Measurements from ENCODE around the gene HTRA2. TPM values are rescaled to one million over a fixed set of nuclear protein-coding genes. Genes with fewer than 3 reads are reported as not detected.

The HTRA2 gene
- total and polyA plus RNA-seq, 12 donors = 21.2 to 41.0 (median 25.6) TPM

DNA sequence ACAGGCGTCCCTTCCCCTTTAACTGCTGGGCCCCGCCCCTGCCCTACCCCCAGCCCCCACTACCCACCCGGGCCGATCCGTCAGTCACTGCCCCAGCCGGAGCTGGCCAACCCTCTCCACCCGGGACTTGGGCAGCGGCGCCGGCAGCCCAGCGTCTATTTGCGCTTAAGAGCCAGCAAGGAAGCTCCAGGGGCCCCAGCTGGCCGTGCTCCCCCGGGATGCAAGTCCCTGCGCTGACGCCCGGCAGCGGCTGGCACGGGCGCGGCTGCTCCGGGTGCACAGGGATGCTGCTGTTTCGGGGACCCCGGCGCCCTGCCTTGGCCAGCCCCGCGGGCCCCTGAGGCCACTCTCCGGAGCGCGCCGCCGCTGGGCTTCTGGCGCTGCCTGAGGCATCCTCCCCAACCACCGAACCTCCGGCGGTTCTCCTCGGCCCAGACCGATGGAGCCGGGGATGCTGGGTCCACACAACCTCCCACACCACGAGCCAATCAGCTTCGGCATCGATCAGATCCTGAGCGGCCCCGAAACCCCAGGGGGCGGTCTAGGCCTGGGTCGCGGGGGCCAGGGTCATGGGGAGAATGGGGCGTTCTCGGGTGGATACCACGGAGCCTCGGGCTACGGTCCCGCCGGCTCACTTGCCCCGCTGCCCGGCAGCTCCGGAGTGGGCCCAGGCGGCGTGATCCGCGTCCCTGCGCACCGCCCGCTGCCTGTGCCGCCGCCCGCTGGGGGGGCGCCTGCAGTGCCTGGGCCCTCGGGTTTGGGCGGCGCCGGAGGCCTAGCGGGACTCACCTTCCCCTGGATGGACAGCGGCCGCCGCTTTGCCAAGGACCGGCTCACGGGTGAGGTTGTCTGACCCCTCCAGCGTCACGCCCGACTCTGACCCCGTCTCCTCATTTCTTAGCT, 15.1 kb upstream of the HTRA2 start, which contains the start of gene TLX2:
Gene TLX2, plus strand, starts transcription at position 83 of the 903 bp plus-strand sequence. Its CDS starts 357 bp downstream, at position 440.
- Histone ChIP-seq H3K4me3 (peak within 1 kb of the TSS in 3 of 10 donors; percentile 14 to 51 (median 24)), H3K27ac (no peak within 1 kb of the TSS), H3K4me1 (peaks cover 8 to 34% (median 29%) of the 10 kb centered on the region in 9 donors), H3K36me3 (no peaks in the 10 kb centered on the region), H3K9me3 (no peaks in the 10 kb centered on the region), H3K27me3 (peaks cover 51 to 100% (median 100%) of the 10 kb centered on the region in 7 donors)
- TF ChIP-seq, protein P1, sequence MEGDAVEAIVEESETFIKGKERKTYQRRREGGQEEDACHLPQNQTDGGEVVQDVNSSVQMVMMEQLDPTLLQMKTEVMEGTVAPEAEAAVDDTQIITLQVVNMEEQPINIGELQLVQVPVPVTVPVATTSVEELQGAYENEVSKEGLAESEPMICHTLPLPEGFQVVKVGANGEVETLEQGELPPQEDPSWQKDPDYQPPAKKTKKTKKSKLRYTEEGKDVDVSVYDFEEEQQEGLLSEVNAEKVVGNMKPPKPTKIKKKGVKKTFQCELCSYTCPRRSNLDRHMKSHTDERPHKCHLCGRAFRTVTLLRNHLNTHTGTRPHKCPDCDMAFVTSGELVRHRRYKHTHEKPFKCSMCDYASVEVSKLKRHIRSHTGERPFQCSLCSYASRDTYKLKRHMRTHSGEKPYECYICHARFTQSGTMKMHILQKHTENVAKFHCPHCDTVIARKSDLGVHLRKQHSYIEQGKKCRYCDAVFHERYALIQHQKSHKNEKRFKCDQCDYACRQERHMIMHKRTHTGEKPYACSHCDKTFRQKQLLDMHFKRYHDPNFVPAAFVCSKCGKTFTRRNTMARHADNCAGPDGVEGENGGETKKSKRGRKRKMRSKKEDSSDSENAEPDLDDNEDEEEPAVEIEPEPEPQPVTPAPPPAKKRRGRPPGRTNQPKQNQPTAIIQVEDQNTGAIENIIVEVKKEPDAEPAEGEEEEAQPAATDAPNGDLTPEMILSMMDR (IDR thresholded peaks at IDR 0.05) = no peak
- intact Hi-C loops (cut with DNase I) = no loop called here
- peak in 1 of 8 donors; percentile 5 for ATAC-seq
- WGBS, 2 donors = 2 to 4% methylated on average over 67 to 82 of the region's 82 CpGs
- DNase-seq = no peak

DNA sequence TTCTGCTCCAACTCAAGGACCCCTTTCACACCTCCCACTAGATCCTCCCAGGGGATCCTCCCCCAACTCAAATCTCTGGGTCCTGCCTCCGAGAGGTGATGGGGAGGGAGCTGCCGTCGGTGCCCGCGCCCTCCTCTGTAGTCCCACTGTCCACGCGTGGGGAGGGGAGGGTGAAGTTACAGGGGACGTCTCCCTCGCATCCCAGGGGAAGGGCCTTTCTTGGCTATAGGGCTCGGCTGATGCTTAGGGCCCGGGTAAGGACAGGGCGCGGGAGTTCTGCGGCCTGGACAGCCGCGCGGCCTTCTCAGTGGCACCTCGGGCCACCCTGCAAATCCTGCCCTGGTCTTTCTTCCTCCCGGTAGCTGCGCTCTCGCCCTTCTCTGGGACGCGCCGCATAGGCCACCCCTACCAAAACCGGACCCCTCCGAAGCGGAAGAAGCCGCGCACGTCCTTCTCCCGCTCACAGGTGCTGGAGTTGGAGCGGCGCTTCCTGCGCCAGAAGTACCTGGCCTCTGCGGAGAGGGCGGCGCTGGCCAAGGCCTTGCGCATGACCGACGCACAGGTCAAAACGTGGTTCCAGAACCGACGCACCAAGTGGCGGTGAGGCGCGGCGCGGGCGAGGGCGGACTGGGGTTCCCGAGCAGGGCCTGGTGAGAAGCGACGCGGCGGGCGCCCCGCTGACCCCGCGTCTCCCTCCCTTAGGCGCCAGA, 14.3 kb upstream of the HTRA2 start:
- H3K36me3 ChIP-seq = no peaks in the 10 kb centered on the region
- H3K27me3 ChIP-seq = peaks cover 51 to 100% (median 100%) of the 10 kb centered on the region in 7 donors
- no peaks in the 10 kb centered on the region for H3K9me3 ChIP-seq
- WGBS, 2 donors = 4 to 6% methylated on average over 60 of the region's 60 CpGs
- H3K4me3 ChIP-seq = peak overlapping the region; percentile 10 to 52 (median 44)
- ATAC-seq (peak in 2 of 8 donors; percentile 9 to 15), DNase-seq (no peak)
- TF ChIP-seq, protein P1 (IDR thresholded peaks at IDR 0.05) = no peak
- H3K27ac ChIP-seq = no peak overlapping the region
- intact Hi-C loops (cut with DNase I) = no loop called here
- peaks cover 8 to 34% (median 29%) of the 10 kb centered on the region in 9 donors for H3K4me1 ChIP-seq

DNA sequence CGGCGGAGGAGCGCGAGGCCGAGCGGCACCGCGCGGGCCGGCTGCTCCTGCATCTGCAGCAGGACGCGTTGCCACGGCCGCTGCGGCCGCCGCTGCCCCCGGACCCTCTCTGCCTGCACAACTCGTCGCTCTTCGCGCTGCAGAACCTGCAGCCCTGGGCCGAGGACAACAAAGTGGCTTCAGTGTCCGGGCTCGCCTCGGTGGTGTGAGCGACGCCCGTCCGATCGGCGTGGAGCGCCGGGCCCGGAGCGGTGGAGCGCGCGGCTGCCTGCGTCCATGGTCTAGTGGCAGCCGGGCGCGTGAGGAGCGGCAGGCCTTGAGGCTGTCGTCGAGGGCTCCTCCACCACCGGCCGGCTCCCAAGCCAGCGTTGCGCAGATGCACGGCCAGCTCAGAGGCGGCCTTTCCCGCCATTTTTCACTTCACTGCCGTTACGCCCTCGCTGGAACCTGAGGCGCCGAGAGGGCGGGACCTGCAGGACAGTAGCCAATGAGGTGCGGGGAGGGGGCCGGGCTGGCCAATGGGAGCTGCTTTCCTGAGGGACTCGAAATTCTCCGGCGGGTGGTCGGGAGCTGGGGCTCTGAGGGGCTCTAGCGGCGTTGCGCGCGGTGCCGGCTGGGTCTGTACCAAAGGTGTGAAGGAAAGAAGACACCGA, 13.6 kb upstream of the HTRA2 start:
- Histone ChIP-seq H3K36me3 (no peaks in the 10 kb centered on the region), H3K27me3 (peaks cover 51 to 100% (median 98%) of the 10 kb centered on the region in 7 donors), H3K4me3 (peak overlapping the region; percentile 10 to 52 (median 44)), H3K27ac (no peak overlapping the region), H3K4me1 (peaks cover 8 to 34% (median 29%) of the 10 kb centered on the region in 9 donors), H3K9me3 (no peaks in the 10 kb centered on the region)
- intact Hi-C loops (cut with DNase I) = no loop called here
- DNase-seq = peak; percentile 69 to 76
- 2 to 3% methylated on average over 69 to 72 of the region's 72 CpGs for whole genome bisulfite sequencing, 2 donors
- TF ChIP-seq, protein P1 (IDR thresholded peaks at IDR 0.05) = no peak
- peak; percentile 69 to 90 (median 85) for ATAC-seq

DNA sequence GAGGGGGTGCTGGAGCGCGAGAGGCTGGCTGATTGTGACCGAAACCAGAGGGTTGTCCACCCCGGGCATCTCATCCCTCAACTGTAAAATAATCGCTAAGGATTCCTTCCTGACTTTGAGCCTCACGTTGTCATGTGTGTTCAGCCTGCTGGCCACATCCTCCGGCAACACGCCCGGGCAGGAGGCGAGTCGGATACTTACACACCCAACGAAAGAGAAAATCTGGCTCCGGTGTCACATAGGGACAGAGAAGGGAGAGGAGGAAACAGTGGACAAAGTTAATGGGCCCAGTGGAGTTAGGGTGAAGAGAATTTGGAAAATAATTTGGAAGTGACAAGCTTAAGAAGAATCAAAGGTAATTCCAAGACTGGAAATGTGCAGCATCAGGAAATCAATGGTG, 13.1 kb upstream of the HTRA2 start:
- H3K27me3 ChIP-seq = peaks cover 51 to 98% (median 93%) of the 10 kb centered on the region in 7 donors

More for the DNA sequence above, 13.1 kb upstream of the HTRA2 start:
- intact Hi-C loops (cut with DNase I) = no loop called here
- Histone ChIP-seq H3K9me3 (no peaks in the 10 kb centered on the region), H3K36me3 (no peaks in the 10 kb centered on the region), H3K4me1 (peaks cover 8 to 34% (median 29%) of the 10 kb centered on the region in 9 donors), H3K27ac (no peak overlapping the region), H3K4me3 (peak overlapping the region in 8 of 10 donors; percentile 28 to 52 (median 46))
- TF ChIP-seq, protein P1 (IDR thresholded peaks at IDR 0.05) = no peak
- DNase-seq (no peak), ATAC-seq (no peak)
- 58 to 61% methylated on average over 13 of the region's 13 CpGs for WGBS, 2 donors
